ENCODE results near the gene PBOV1. TPM values are rescaled to one million over a fixed set of nuclear protein-coding genes. Genes with fewer than 3 reads are reported as not detected.

The PBOV1 gene
- total RNA-seq, 2 donors from 2014 or later = not detected

GRCh38 chr6:138241934-138242333 lies 23.6 kb upstream of the PBOV1 start:
- DNase-seq (ENCODE audit: low spot score in 2 of 2) = no peak
- ATAC-seq = no peak
- Mint-ChIP-seq H3K36me3 (no peaks in the 10 kb centered on the region), H3K27ac (no peak overlapping the region), H3K9me3 (no peaks in the 10 kb centered on the region)

GRCh38 chr6:138241381-138241780 lies 23.1 kb upstream of the PBOV1 start:
- Mint-ChIP-seq H3K9me3 (no peaks in the 10 kb centered on the region), H3K27ac (no peak overlapping the region), H3K36me3 (no peaks in the 10 kb centered on the region)
- ATAC-seq (no peak), DNase-seq (ENCODE audit: low spot score in 2 of 2) (no peak)

- ATAC-seq = no peak
- Mint-ChIP-seq H3K9me3 (no peaks in the 10 kb centered on the region), H3K36me3 (no peaks in the 10 kb centered on the region), H3K27ac (no peak overlapping the region)
- no peak for DNase-seq (ENCODE audit: low spot score in 2 of 2)
Observed at GRCh38 chr6:138240476-138241245, 22.4 kb upstream of the PBOV1 start.

- DNase-seq (ENCODE audit: low spot score in 2 of 2) (no peak), ATAC-seq (no peak)
- Mint-ChIP-seq H3K27ac (no peak overlapping the region), H3K36me3 (no peaks in the 10 kb centered on the region), H3K9me3 (no peaks in the 10 kb centered on the region)
Observed at GRCh38 chr6:138239774-138240173, 21.5 kb upstream of the PBOV1 start.

GRCh38 chr6:138238368-138238767 lies 20.1 kb upstream of the PBOV1 start:
- H3K27ac Mint-ChIP-seq = no peak overlapping the region
- ATAC-seq (no peak), DNase-seq (ENCODE audit: low spot score in 2 of 2) (no peak)
- no peaks in the 10 kb centered on the region for H3K36me3 Mint-ChIP-seq
- H3K9me3 Mint-ChIP-seq = no peaks in the 10 kb centered on the region

- no peak for ATAC-seq
Observed at GRCh38 chr6:138237463-138237862, 19.2 kb upstream of the PBOV1 start.

GRCh38 chr6:138235693-138236092 lies 17.4 kb upstream of the PBOV1 start:
- DNase-seq (ENCODE audit: low spot score in 2 of 2) (no peak), ATAC-seq (no peak)
- no peaks in the 10 kb centered on the region for H3K36me3 Mint-ChIP-seq
- no peaks in the 10 kb centered on the region for H3K9me3 Mint-ChIP-seq
- H3K27ac Mint-ChIP-seq = no peak overlapping the region

More at GRCh38 chr6:138237463-138237862, 19.2 kb upstream of the PBOV1 start:
- H3K9me3 Mint-ChIP-seq = no peaks in the 10 kb centered on the region
- DNase-seq (ENCODE audit: low spot score in 2 of 2) = no peak
- no peak overlapping the region for H3K27ac Mint-ChIP-seq
- H3K36me3 Mint-ChIP-seq = no peaks in the 10 kb centered on the region

GRCh38 chr6:138235205-138235604 lies 16.9 kb upstream of the PBOV1 start:
- DNase-seq (ENCODE audit: low spot score in 2 of 2) = no peak
- Mint-ChIP-seq H3K36me3 (no peaks in the 10 kb centered on the region), H3K9me3 (no peaks in the 10 kb centered on the region), H3K27ac (no peak overlapping the region)
- no peak for ATAC-seq

GRCh38 chr6:138234363-138234762 lies 16.1 kb upstream of the PBOV1 start:
- ATAC-seq (no peak), DNase-seq (ENCODE audit: low spot score in 2 of 2) (no peak)
- no peaks in the 10 kb centered on the region for H3K36me3 Mint-ChIP-seq
- no peaks in the 10 kb centered on the region for H3K9me3 Mint-ChIP-seq
- no peak overlapping the region for H3K27ac Mint-ChIP-seq

- H3K36me3 Mint-ChIP-seq = no peaks in the 10 kb centered on the region
- ATAC-seq (no peak), DNase-seq (ENCODE audit: low spot score in 2 of 2) (no peak)
- H3K27ac Mint-ChIP-seq = no peak overlapping the region
- no peaks in the 10 kb centered on the region for H3K9me3 Mint-ChIP-seq
Observed at GRCh38 chr6:138231381-138231886, 13.1 kb upstream of the PBOV1 start.

GRCh38 chr6:138230759-138231380 lies 12.6 kb upstream of the PBOV1 start:
- no peak for DNase-seq (ENCODE audit: low spot score in 2 of 2)
- no peak for ATAC-seq
- H3K27ac Mint-ChIP-seq = peak overlapping the region in 1 of 2 donors; percentile 38
- H3K36me3 Mint-ChIP-seq = no peaks in the 10 kb centered on the region
- H3K9me3 Mint-ChIP-seq = no peaks in the 10 kb centered on the region

- ATAC-seq = no peak
Observed at GRCh38 chr6:138230221-138230620, 11.9 kb upstream of the PBOV1 start.

GRCh38 chr6:138229663-138230179 lies 11.4 kb upstream of the PBOV1 start:
- DNase-seq (ENCODE audit: low spot score in 2 of 2) (no peak), ATAC-seq (no peak)
- Mint-ChIP-seq H3K9me3 (no peaks in the 10 kb centered on the region), H3K27ac (no peak overlapping the region), H3K36me3 (no peaks in the 10 kb centered on the region)

More at GRCh38 chr6:138230221-138230620, 11.9 kb upstream of the PBOV1 start:
- no peak for DNase-seq (ENCODE audit: low spot score in 2 of 2)
- Mint-ChIP-seq H3K27ac (no peak overlapping the region), H3K36me3 (no peaks in the 10 kb centered on the region), H3K9me3 (no peaks in the 10 kb centered on the region)

- Mint-ChIP-seq H3K27ac (peak overlapping the region in 1 of 2 donors; percentile 0), H3K36me3 (no peaks in the 10 kb centered on the region), H3K9me3 (no peaks in the 10 kb centered on the region)
- no peak for ATAC-seq
- DNase-seq (ENCODE audit: low spot score in 2 of 2) = no peak
Observed at GRCh38 chr6:138229072-138229471, 10.8 kb upstream of the PBOV1 start.

- no peaks in the 10 kb centered on the region for H3K36me3 Mint-ChIP-seq
- ATAC-seq (no peak), DNase-seq (ENCODE audit: low spot score in 2 of 2) (no peak)
- peak overlapping the region in 1 of 2 donors; percentile 1 for H3K27ac Mint-ChIP-seq
- no peaks in the 10 kb centered on the region for H3K9me3 Mint-ChIP-seq
Observed at GRCh38 chr6:138227316-138227781, 9.1 kb upstream of the PBOV1 start.

GRCh38 chr6:138226700-138227315 lies 8.5 kb upstream of the PBOV1 start:
- no peak overlapping the region for H3K27ac Mint-ChIP-seq
- DNase-seq (ENCODE audit: low spot score in 2 of 2) (no peak), ATAC-seq (no peak)
- no peaks in the 10 kb centered on the region for H3K9me3 Mint-ChIP-seq
- no peaks in the 10 kb centered on the region for H3K36me3 Mint-ChIP-seq

- no peak for ATAC-seq
- no peak overlapping the region for H3K27ac Mint-ChIP-seq
Observed at GRCh38 chr6:138225953-138226352, 7.7 kb upstream of the PBOV1 start.

More at GRCh38 chr6:138225953-138226352, 7.7 kb upstream of the PBOV1 start:
- DNase-seq (ENCODE audit: low spot score in 2 of 2) = no peak
- H3K36me3 Mint-ChIP-seq = no peaks in the 10 kb centered on the region
- H3K9me3 Mint-ChIP-seq = no peaks in the 10 kb centered on the region
